GM12892 (cell line): ENCODE data around the gene NFASC.

Source experiments
- POLR2A ChIP-seq: IDR thresholded peaks from 2 replicates; pipeline ENCODE4 v1.6.1; 2011; ENCODE audit warnings: low read depth, low read length, control low read depth
- POLR2AphosphoS5 ChIP-seq: IDR thresholded peaks from 2 replicates; pipeline ENCODE4 v1.6.1; 2011; ENCODE audit warnings: low read depth, low read length, control low read depth

DNA sequence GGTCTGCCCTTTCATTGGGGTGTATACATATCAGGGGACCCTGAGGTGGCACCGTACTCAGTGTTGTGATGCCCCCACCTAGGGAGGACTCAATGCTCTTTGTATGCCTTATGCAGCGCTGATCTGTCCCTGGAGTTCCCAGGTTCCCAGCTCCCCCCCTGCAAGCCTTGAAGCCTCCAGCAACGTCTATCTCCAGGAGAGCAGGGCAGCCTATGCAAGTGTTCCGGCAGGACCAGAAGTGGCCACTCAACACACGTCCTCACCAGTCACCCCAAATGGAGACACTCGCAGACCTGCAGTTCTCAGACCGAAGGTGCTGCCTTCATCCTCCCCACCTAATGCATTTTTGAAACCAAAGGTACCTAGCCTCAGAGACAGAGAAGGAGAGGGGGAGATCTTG is 147.1 kb downstream of the NFASC start:
- TF ChIP-seq POLR2AphosphoS5 (no peak), POLR2A (no peak)
